ENCODE data around the gene FGD3.
"Not testable (repeated sequence)": the region's sequence is repeated elsewhere in the genome, so short reads cannot be mapped to it uniquely, and the experiment has no call there.

The FGD3 gene

DNA sequence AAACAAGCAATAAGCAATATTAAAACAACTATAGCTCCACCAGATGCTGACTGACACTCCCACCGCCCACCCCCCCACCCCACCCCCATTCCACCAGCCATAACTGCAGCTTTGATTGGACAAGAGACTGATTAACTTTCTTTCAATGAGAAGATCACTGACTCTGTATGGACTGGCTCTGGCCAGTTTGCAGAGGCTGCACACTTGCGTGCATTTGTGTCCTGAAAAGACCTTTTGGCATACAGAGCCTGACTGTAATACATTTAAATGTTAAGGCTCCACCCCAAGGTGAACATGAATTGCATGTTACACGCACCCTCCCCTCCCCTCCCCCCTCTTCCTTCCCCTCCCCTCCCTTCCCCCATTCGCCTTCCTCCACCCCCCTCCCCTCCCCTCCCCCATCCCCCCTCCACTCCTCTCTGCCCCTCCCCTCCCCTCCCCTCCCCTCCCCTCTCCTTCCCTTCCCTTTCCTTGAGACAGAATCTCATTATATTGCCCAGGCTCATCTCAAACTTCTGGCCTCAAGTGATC lies 31.1 kb downstream of the FGD3 start:
- DNase-seq, result peak; percentile 75

DNA sequence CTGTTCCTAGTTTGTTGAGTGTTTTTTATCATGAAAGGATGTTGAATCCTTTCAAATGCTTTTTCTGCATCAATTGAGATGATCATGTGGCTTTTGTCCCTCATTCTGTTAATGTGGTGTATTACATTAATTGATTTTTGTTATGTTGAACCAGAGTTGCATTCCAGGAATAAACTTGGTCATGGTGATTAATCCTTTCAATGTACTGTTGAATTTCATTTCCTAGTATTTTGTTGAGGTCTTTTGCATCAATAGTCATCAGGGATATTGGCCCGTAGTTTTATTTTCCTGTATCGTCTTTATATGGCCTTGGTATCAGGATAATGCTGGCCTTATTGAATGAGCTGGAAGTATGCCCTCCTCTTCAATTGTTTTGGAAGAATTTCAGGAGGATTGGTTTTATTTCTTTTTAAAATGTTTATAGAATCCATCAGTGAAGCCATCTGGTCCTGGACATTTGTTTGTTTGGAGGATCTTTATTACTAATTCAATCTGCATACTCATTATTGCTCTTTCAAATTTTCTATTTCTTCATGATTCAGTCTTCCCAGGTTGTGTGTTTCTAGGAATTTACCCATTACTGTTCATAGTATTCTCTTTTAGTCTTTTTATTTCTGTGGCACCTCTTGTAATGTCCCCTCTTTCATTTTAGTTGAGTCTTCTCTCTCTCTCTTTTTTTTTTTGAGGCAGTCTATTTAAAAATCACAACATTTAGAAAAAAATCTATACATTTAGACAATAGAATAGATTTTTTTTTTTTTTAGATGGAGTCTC lies 32.1 kb downstream of the FGD3 start:
- DNase-seq, result no peak

- DNase-seq, result peak; percentile 50
These were observed 32.9 kb downstream of the FGD3 start for GRCh38 chr9:92980085-92980745.

GRCh38 chr9:92982130-92982529 lies 34.8 kb downstream of the FGD3 start:
- DNase-seq, result no peak

GRCh38 chr9:92983984-92984589 lies 36.8 kb downstream of the FGD3 start:
- no peak for DNase-seq

GRCh38 chr9:92984976-92985375 lies 37.7 kb downstream of the FGD3 start:
- DNase-seq, result no peak

- DNase-seq, result peak; percentile 75
These were observed 39.1 kb downstream of the FGD3 start for GRCh38 chr9:92986176-92987119.

DNA sequence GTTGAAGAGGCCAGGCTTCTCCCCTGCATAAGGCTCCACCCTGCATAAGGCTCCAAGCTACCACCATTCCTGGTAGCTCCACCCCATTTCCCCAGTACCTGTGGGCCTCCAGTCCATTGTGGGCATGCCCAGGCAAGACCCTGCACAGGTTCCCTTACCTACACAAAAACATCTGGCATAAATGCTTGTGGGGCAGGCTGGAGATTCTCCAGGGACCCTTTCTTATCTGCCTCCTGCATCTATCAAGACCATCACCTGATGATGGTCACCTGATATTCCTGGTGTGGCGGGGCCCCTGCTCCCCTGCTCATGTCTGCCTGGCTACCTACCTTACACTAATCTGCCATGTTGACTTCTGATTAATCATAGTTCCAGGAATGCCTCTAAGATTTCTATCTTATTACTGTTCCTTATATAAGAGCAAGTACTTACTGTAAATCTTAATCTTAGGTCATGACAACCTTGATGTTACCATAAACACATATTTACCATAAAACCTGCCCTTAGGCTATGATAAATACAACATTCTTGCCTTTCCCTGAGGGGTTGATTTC lies 41.0 kb downstream of the FGD3 start:
- no peak for DNase-seq

GRCh38 chr9:92989561-92989960 lies 42.2 kb downstream of the FGD3 start:
- no peak for DNase-seq

DNA sequence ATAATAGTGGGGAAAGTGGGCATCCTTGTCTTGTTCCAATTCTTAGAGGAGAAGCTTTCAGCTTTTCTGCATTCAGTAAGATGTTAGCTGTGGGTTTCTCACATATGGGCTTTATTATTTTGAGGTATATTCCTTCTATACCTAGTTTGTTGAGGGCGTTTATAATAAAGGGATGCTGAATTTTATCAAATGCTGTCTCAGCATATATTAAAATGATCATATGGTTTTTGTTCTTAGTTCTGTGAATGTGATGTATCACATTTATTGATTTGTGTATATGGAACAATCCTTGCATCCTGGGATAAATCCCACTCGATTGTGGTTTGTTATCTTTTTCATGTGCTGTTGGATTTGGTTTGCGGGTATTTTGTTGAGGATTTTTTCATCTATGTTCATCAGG lies 43.1 kb downstream of the FGD3 start:
- DNase-seq, result no peak

- DNase-seq, result no peak
These were observed 45.2 kb downstream of the FGD3 start for GRCh38 chr9:92992549-92992948.

- DNase-seq, result not testable (repeated sequence)
These were observed 51.5 kb downstream of the FGD3 start for GRCh38 chr9:92998871-92999270.

- no peak for DNase-seq
These were observed 53.7 kb downstream of the FGD3 start for GRCh38 chr9:93001031-93001430.

- no peak for DNase-seq
These were observed 55.4 kb downstream of the FGD3 start for GRCh38 chr9:93002700-93003099.

DNA sequence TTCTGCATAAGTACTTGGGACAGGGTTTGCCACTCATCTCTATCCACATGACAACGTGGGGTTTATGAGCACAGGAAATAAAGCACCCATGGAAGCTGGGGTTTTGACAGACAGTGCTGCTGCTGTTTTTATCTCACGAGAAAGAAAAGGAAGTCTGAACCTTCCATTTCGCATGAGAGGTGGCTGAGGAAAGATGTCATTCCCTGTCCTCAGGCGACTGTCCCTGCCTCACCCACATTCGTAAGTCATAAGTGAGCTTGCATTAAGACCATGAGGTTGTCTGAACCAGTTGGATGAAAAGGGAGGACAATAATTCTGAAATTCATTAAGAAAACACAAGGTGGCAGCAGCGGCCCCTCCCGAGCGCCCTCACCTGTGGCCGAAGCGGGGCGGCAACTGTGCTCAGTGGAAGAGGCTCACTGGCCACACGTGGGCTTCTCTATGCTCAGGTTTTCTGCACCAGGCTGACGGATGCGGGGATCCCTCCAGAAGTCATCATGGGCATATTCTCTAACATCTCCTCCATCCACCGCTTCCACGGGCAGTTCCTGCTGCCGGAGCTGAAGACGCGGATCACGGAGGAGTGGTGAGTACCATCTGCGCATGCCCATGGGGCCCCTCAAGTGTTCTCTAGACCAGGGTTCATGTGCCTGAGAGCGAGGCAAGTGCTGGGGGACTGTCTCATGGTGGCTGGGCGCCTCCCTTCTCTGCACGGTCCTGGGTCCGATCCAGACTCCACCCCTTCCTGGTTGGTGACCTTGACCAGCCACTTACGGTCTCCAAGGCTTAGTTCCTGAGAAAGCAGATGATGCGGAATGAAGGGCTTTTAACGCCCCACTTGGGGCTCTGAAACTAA lies 56.5 kb downstream of the FGD3 start:
- peak; percentile 79 for DNase-seq

GRCh38 chr9:93004561-93004960 lies 57.2 kb downstream of the FGD3 start:
- DNase-seq, result no peak

DNA sequence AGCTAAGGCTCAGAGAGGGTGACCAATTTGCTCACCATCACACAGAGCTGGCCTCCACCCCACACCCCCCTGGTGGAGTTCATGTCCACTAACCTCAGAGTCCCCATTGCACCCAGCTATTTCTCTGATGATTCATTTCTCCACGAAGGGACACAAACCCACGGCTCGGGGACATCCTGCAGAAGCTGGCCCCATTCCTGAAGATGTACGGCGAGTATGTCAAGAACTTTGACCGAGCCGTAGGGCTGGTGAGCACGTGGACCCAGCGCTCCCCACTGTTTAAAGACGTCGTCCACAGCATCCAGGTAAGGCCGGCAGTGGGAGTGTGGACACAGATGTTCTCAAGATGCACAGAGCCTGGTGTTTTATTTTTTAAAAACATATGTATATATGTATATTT lies 58.6 kb downstream of the FGD3 start:
- DNase-seq, result no peak

DNA sequence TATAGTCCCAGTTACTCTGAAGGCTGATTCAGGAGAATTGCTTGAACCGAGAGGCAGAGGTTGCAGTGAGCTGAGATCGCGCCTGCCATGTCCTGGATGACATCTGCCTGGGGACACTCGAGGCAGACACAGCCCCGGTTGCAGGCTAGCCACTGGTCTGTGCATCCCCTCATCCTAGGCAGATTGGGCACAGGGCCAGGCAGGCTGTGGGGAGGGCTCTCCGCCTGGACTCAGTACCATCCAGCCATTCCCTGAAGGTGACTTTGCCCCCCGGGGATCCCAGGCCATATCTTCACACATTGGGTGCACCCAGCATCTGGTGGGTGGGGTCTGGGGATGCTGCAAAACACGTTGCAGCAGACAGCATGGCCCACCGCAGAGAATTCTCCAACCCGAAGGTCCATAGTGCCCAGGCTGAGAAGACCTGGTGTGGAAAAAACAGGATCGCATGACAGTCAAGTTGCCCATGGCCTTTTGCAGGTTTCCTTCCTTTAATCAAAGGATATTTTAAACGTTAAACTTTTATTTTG lies 60.3 kb downstream of the FGD3 start:
- no peak for DNase-seq

- no peak for DNase-seq
These were observed 61.1 kb downstream of the FGD3 start for GRCh38 chr9:93008457-93008856.

GRCh38 chr9:93009337-93010015 lies 62.2 kb downstream of the FGD3 start:
- DNase-seq, result no peak

DNA sequence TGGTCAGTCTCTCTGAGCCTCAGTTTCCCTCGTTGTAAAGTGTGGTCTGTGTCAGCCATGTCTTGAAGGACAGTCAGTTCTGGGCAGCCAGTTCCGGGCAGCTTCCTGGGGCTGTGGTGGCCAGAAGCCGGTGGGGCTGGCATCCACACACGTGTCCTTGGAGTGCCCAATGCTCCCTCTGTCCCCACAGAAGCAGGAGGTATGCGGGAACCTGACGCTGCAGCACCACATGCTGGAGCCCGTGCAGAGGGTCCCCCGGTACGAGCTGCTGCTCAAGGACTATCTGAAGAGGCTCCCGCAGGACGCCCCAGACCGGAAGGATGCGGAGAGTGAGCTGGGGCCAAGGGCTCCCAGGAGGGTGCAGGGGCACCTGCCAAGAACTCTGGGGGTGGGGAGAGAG lies 62.7 kb downstream of the FGD3 start:
- no peak for DNase-seq

Data from CD4-positive, alpha-beta T cell treated with Interleukin-17A for 4 hours (primary cell).